Breast epithelium (tissue), 3 donors: ENCODE results near the gene FBXL19.

Experiments used
- CTCF ChIP-seq, 3 donors: fragments of 450-650 bp; IDR thresholded peaks; one replicate each; pipeline ENCODE4 v1.5.1; 2016 to 2017; ENCODE audit warnings: antibody characterized with exemption in 3 of 3, mild to moderate bottlenecking in 3 of 3, moderate library complexity in 3 of 3
- POLR2A ChIP-seq: fragments of 450-650 bp; IDR thresholded peaks from one replicate; pipeline ENCODE4 v1.6.1; 2016; ENCODE audit warnings: antibody characterized with exemption, mild to moderate bottlenecking, moderate library complexity

- no peak for TF ChIP-seq CTCF (IDR thresholded peaks at IDR 0.05)
- TF ChIP-seq POLR2A: no peak
Observed at GRCh38 chr16:30948667-30949649, 25.6 kb downstream of the FBXL19 start, which contains the start of gene ORAI3.
